GM18511 (cell line): ENCODE data around the gene CADPS2.
"Not testable (repeated sequence)": the region's sequence is repeated elsewhere in the genome, so short reads cannot be mapped to it uniquely, and the experiment has no call there.

ENCODE experiments used
- ATAC-seq: cut with Tn5 transposase; IDR thresholded peaks from one replicate; pipeline ENCODE4 v1.9.1; 2021; ENCODE audit warnings: mild to moderate bottlenecking, moderate library complexity; ENCODE audit not compliant: unreplicated experiment

CADPS2 gene

DNA sequence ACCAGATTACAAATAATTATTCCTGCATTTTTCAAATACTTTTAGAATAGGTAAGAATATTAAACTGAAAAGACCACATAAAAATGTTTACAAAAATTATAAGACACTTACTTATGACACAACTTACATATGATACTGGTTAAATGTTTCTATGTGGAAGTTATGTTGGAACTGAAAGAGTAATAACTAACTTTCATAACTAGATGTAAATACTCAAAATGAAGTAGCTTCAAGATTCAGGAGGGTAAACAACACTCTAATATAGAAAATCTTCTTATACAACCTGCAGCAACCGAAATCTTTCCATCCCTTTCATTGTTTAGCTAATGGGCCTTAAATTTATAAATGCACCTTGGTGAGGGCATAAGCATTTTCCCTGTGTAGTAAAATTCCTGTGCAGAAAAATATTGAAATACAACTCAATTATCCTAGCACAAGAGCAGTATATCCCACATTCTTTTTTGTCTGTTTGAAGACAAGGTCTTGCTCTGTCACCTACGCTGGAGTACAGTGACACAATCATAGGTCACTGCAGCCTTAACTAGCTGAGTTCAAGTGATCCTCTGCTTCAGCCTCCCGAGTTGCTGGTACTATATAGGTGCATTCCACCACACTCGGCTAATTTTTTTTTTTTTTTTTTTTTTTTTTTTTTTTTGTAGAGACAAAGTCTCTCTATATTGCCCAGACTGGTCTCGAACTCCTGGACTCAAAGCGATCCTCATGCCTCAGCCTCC is 168.7 kb downstream of the CADPS2 start:
- ATAC-seq = no peak

DNA sequence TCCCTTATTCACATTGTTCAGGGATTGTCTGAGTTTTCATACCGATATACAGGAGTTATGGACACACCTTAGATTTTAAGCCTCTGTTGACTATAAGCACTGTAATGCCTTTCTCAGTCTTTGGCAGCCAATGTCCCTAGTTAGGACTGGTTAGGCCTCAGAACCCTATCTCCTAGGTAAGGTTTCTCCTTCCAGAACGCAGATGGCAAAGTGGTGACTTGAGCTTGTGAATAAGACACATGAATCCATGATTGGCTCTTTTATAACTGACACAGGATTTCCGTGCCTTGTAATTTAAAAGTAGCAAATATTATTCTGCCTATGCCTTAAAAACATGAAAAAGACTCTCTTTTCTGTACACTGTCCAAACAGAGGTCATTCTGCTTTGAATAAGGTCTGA is 171.1 kb downstream of the CADPS2 start:
- no peak for ATAC-seq

DNA sequence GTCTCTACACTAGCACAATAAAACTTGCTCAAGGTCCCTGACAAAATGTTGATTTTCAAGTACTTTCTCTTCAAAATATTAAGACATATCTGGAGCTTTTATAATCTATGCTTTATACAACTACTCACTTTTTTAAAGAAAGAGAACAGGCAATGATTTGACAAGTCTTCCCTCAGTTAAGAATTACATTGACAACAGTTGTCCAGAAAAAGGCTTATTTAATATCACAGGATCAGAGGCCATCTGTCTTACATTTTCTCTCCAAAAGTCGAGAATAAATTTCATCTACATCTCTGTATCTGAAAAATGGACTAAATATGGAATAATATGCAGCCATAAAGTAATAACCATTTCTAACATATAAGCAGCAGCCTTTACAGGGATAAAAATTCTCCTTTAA is 175.3 kb downstream of the CADPS2 start:
- ATAC-seq = no peak

DNA sequence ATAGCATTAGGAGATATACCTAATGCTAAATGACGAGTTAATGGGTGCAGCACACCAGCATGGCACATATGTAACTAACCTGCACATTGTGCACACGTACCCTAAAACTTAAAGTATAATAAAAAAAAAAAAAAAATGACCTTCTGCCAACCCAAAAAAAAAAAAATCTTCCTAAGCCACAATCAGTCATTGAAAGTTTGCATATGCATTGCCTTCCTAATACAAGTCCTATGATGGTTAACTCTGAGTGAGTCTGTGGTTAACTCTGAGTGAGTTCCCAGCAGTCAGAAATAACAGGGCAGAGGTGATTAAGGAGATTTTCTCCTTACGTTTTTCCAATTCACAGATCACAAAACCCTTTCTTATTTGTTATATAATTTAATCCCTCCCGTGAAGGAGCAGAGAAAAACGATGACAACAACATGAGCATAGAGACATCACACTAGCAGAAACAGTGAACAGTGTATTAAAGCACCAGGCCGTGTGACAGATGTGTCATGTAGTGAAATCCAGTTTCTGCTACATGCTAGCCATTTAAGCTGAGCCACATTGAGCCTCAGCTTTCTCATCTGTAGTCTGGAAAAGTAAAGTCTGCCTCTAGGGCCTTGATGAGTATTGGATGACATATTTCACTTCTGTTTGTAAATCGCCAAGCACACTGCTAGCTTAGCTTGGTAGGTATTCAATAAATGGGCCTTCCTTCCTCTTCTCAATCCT is 176.2 kb downstream of the CADPS2 start:
- ATAC-seq = no peak

DNA sequence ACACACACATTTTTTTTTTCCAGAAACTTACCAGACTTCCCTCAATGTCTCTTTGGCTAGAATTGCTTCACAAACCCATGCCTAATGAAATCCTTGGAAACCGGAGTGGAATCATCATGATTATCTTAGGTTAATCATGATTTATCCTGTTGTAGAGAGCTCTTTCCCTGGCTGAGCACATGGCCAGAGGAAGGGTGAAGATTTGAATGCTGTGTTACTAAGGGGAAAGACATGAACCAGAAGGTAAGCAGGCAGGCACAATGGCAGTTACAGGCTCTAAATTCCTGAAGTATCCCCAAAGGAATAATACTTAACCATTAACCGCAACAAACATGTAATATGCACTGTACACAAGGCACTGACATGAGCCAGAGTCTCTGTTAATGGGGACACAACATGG is 179.4 kb downstream of the CADPS2 start:
- ATAC-seq = no peak

DNA sequence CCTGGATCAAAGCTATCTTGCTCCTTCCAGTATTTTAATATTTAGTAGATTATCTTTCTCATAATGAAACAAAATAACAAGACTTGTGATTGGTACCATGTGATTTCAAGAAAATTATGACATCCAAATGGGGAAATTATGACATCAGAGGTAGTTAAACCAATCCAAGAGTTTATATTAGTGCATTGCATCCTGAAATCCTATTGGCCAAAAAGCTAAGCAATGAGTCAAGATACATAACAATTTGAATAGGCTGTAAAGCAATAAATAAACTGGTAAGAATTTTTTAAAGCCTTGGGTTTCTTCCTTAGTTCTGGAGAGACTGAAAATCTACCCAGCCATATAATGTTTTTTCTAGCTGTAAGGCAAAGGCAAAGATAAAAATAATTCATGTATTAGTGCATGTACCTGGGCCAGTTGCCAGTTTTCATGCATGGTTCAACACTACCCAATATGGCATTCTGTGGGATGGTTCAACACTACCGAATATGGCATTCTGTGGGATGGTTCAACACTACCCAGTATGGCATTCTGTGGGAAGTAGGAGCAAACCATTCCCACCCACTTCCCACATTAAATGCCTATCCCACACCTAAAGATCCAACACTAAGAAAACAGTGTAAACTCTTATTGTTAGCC is 183.3 kb downstream of the CADPS2 start, which contains the start of gene RNF148:
RNF148 (minus strand) TSS at position 51 of the 639 bp plus-strand sequence. CDS start 172 bp downstream, outside the sequence.
- no peak for ATAC-seq

DNA sequence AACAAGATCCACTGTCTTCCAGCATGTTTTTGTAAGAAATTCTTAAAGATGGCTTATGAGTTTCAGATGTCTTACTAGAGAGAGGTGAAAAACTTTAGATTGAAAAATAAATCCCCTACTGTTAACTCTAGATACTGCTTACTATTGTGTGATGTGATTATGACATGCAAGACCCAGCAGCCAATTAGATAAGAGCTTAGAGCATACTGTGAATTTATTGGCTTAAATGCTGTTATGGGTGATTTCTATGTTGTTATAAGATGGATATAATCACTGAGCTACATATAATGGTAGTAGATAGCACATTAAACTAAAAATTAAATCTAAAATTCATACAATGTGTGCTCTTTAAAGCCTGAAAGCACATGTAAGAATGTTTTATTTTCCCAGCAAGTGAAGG is 187.2 kb downstream of the CADPS2 start, which contains the start of gene RNF133:
RNF133 (minus strand) TSS at position 101 of the 400 bp plus-strand sequence. CDS start 199 bp downstream, outside the sequence.
- ATAC-seq = no peak

DNA sequence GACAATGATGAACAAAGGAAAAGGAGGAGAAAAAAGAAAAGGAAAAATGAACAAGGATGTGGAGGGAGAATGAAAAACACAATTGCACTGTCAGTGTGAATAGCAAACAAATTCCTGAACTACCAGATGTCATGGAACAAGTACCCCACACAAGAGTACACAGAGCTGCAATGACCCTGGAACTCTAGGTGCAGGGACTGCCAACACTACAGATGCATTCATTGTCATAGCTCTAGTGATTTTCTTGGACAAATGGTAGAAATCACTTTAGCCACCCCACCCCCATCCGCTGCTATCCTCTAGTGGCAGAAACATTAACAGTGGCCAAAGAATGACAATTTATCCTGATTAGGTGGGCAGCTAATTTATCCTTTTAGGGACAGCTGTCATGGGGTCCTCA is 190.4 kb downstream of the CADPS2 start:
- no peak for ATAC-seq

DNA sequence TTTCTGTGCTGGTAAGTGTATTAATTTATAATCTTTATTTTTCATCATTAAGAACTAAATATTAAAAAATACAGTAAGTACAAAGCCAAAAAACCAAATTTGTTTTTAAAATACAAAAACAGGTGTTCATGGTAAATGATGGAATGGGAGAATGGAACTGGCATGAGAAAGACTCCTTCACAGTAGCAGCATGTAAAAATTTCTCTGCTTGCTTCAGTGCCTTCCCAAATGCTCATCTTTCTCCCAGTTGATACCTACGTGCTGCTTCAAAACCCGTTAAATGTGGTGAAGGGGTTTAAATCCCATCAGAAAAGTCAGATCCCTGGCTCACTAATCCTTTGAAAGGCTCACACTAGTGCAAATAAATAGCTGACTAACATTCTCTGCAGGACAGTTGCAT is 191.6 kb downstream of the CADPS2 start:
- no peak for ATAC-seq

DNA sequence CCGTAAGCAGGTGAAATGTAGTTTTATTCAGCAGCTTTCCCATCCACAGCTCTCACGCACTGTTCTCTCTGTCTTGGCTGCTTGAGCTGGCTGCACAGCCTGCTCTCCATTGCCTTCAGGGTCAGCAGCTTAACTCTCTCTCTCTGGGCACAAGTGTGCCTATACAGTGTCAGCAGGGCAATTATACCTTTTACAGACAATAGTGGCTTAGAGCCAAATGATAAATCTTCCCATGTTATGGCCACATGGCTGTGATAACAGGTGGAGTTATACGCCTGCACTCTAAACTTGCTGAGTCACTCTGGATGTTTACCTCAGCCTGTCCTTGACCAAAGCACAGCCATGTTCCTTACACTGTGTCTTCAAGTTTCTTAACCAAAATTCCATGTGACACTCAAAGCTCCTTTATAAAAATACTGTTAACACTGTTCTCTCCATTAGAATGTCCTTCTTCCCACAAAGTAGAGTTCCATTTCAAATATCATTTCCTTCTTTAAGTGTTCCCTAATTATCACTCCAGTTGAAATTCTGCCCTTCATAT is 193.4 kb downstream of the CADPS2 start:
- ATAC-seq = no peak

DNA sequence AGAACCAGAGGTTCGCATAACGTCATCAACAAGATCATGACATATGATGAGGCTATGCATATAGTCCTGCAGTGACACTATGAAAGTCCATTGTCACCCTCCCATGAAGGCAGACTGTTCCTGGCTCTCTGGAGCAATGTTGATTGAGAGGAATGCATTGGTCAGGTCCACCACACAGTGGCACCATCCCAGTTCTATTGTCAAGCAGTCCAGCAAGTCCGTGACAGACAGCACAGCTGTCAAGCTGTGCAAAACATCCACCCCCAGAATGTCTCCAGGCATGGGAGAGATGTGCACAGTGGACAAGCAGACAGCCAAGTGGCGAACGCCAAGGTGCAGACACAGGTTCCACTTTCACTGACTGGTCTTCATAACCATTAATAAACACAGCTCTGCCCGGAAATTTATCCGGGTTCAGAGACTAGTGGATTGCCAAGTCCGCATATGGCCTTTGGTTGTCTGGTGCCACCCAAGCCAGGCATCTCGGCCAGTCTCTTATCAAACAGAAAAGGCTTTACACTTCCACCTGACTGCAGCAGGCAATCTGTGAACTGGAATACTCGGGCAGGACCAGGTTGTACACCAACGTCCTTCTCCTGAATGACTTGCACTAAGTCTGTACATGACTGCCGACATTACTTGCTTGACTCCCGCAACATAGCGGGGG is 194.6 kb downstream of the CADPS2 start:
- ATAC-seq = no peak

DNA sequence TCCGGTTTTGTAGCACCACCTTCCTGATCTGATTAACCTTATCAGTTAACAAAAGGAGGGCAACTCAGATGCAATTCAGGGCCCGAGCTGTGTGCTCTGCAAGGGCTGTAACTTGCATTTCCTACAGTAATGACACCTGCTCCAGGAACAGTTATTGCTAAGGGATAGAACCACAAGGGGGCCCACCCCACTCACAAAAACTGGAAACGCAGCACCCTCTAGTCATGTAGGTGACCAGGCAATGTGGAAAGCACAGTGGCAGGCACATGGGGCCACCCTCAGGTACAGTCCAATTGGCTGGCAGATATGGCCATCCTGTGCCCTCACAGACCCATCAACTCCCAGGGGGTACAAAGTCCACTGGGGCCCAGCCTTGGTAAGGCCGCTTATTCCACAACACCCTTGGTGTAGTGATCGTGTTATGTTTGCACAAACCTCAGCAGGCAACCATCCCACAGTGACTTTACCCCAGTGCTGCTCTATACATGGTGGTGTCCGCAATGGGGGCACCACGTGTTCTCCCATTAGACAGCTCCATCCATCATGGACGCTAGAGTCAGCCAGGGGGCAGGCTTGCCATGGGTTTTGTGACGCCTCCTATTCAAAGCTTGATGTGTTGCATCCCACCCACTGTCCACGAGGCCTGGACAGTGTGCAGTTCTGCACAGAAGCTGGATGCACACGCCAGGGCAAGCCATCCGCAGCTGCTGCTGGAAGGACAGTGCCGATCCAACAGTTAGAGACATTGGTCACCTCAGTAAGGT is 196.7 kb downstream of the CADPS2 start:
- no peak for ATAC-seq

DNA sequence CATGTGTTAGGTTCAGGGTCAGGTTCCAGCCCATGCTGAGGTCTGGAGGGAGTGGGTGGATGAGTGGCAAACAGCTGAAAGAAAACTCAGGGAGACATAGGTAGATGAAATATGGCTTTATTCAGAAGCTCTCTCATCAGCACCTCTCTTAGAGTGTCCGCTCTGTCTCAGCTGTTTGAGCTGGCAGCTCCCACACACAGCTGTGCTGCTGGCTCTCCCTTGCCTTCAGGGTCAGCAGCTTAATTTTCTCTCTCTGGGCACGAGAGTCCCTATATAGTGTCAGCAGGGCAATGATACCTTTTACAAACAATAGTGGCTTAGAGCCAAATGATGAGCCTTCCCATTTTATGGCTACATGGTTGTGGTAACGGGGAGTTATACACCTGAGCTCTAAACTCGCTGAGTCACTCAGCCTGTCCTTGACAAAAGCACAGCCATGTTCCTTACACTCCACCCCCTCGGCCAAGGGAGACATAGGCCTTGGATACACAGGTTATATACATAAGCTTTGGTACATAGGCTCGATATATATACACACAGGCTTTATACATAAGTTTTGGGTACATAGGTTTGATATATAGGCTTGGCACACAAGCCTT is 197.8 kb downstream of the CADPS2 start:
- no peak for ATAC-seq

DNA sequence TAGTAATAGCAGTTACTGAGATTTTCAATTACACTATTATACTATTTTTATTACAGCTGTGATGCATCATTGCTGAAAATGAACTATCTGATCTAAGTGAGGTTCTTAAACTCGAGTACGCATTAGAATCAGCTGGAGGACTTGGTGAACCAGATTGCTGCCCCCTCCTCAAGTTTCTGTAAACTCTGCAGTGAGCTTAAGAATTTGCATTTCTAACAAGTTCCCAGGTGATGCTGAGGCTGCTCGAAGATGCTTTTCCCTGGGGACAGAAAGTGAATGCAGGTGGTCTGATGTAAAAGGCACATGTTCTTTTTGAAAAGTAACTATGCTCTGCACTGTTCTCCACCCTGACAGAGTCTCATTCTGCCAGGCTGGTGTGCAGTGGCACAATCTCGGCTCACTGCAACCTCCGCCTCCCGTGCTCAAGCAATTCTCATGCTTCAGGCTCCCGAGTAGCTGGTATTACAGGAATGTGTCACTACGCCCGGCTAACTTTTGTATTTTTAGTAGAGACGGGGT is 199.8 kb downstream of the CADPS2 start:
- no peak for ATAC-seq

DNA sequence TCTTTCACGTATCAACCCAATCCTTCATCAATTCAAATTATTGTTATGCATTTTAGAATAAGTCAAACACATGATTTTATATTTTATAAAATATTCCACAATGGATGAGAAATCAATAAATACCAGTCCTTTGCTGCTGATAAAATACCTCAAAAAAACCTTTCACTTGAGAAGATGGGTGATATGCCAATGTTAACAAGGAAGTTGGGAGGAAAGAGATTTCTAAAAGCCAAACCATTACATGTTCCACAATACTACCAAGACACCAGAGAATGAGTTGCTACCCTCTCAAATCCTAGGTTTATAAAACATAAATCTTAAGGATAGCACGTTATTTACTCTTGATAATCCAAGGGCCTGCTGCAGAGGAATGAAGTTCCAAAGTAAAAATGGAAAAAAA is 201.8 kb downstream of the CADPS2 start:
- no peak for ATAC-seq

DNA sequence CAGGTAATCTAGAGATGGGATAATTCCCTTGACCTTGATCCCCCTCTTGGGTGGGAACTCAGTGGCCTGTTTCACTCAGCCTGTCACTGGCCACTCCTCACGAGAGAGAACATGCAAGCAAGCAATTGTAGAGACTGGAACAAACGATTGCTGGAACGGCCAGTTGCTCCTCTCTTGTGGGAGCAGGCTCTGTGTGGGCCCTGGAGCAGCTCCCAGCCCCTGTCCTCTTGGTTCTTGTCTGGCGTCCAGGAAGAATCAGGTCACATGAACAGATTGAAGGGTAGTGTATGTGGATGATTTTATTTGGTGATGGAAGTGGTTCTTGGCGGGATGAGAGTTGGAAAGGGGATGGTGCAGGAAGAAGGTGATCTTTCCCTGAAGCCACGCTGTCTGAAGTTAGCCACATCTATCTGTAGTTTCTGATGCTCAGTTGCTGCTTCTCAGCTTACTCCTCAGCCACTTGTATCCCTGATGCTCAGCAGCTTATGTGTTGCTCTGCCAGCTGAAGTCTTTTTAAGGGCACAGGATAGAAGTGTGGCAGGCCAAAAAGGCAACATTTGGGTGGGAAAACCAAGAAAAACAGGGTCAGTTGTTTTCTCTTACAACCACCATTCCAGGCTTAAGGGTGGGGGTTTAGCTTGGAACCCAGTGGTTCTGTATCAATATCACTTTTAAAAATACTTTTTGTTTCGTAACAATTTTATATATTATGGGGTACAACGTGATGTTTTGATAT is 203.3 kb downstream of the CADPS2 start:
- ATAC-seq = no peak

DNA sequence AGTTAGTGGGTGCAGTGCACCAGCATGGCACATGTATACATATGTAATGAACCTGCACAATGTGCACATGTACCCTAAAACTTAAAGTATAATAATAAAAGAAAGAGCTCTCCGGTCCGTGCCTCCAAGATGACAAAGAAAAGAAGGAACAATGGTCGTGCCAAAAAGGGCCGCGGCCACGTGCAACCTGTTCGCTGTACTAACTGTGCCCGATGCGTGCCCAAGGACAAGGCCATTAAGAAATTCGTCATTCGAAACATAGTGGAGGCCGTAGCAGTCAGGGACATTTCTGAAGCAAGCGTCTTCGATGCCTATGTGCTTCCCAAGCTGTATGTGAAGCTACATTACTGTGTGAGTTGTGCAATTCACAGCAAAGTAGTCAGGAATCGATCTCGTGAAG is 205.1 kb downstream of the CADPS2 start:
- not testable (repeated sequence) for ATAC-seq

DNA sequence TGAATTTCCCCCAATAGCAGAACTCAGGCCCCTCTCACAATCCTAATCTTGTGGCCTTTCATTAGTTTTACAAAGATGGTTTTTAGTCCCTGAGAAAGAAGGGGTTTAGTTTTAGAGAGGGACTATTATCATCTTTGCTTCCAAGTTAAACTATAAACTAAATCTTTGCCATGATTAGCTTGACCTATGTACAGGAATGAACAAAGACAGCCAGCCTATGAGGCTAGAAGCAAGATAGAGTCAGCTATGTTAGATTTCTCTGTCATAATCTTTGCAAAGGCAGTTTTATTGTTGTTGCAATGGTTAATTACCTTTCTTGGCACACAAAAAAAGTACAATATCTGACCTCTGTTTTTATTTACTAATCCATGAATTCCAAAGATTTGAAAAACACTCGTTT is 206.4 kb downstream of the CADPS2 start:
- ATAC-seq = no peak

DNA sequence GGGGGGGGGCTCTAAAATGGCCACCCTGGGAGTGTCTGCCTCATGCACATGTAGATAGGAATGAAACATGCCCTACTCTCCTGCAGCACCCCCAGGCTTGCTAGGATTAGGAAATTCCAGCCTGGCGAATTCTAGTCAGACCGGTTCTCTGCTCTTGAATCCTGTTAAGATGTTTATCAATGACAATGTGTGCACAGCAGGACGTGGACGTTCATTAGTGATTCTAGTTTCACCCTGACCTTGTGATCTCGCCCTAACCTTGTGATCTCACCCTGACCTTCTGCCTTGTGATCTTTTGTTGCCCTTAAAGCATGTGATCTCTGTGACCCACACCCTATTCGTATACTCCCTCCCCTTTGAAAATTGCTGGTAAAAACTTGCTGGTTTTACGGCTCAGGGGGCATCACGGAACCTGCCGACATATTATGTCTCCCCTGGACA is 207.0 kb downstream of the CADPS2 start:
- not testable (repeated sequence) for ATAC-seq
